Kidney epithelial cell (primary cell): Measurements from ENCODE around the gene SLC35E2B. TPM values are rescaled to one million over a fixed set of nuclear protein-coding genes. Genes with fewer than 3 reads are reported as not detected.

ENCODE experiments used
- DNase-seq: peaks from one replicate; pipeline ENCODE4 v3.0.0-alpha.2; 2010; ENCODE audit warnings: low read depth
- H3K27me3 ChIP-seq: 2 replicates; pipeline ENCODE4 v1.6.0; 2011; ENCODE audit warnings: low read length; ENCODE audit not compliant: control insufficient read depth, insufficient read depth
- H3K36me3 ChIP-seq: 2 replicates; pipeline ENCODE4 v1.5.1; 2011; ENCODE audit warnings: low read length; ENCODE audit not compliant: control insufficient read depth, insufficient read depth
- H3K4me3 ChIP-seq: 2 replicates; pipeline ENCODE4 v1.5.1; 2011; ENCODE audit warnings: low read depth, mild to moderate bottlenecking, control low read depth, low read length
- total RNA-seq: library from RNA; depleted of rRNA; stranded (reverse); fragments of >200 nt; gene quantifications from 2 replicates; pipeline ENCODE4 v1.2.3, GENCODE V29; 2015
- TF ChIP-seq, protein P1 (sequence below): IDR thresholded peaks from 2 replicates; pipeline ENCODE4 v1.5.1; 2011; ENCODE audit warnings: mild to moderate bottlenecking, moderate library complexity, low read length, control low read depth, inconsistent platforms; ENCODE audit not compliant: insufficient read depth, poor library complexity, severe bottlenecking

Gene SLC35E2B
- total RNA-seq, 1 donor from 2014 or later = 28.0 TPM

DNA sequence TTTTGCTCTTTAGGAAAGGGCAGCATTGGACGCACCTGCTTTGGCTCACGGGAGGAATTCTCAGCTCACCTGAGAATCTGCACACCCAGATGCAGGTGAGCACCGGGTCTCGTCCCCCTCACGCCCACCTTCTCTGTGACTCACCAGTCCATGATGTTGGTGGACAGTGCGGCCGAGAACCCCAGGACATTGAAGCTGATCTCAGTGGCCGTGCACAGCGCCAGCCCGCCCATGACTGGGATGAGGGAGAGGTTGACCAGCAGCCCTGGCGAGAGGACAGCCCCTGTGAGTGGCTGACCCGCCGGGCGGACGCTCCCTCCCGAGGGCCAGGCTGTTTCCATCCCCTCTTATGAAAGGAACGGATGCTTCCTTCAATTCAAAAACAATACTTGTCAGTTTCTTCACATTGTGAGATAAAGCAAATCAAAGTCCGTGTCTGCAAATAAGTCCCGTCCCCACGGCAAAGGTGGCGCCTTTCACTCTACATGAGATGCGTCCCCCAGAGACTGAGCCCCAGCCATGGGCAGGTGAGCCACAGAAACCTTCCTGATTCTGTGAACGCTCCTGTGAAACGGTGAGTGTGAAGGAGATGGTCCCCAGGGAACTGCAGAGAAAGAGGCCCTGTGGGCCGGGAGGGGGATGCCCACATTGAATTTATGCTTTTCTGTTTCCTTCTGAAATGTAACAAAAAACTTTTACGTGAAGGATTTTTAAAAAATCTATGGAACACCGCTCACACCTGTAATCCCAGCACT, 21.1 kb downstream of the SLC35E2B start:
- H3K36me3 ChIP-seq = no peaks in the 10 kb centered on the region
- TF ChIP-seq, protein P1, sequence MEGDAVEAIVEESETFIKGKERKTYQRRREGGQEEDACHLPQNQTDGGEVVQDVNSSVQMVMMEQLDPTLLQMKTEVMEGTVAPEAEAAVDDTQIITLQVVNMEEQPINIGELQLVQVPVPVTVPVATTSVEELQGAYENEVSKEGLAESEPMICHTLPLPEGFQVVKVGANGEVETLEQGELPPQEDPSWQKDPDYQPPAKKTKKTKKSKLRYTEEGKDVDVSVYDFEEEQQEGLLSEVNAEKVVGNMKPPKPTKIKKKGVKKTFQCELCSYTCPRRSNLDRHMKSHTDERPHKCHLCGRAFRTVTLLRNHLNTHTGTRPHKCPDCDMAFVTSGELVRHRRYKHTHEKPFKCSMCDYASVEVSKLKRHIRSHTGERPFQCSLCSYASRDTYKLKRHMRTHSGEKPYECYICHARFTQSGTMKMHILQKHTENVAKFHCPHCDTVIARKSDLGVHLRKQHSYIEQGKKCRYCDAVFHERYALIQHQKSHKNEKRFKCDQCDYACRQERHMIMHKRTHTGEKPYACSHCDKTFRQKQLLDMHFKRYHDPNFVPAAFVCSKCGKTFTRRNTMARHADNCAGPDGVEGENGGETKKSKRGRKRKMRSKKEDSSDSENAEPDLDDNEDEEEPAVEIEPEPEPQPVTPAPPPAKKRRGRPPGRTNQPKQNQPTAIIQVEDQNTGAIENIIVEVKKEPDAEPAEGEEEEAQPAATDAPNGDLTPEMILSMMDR = no peak
- DNase-seq = no peak
- no peak overlapping the region for H3K4me3 ChIP-seq
- no peaks in the 10 kb centered on the region for H3K27me3 ChIP-seq

DNA sequence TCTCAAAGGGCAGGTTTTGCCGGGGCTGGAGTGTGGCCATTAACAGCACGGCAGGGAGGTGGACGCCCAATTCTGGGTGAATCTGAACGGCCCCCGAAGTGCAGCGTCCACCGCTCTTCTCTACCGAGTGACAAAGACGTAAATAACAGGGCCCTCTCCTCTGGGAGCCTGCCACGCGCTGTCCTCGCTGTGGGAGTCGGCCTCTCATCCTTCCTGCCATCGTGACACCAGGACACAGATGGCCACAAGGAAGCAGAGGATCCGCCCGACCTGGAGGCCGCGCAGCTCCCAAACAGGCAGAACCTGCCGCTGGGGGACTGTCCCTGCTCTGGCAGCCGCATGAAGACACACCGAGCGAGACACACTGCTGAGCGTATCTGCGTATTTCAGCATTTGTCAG, 21.7 kb downstream of the SLC35E2B start:
- H3K27me3 ChIP-seq = no peaks in the 10 kb centered on the region
- no peak overlapping the region for H3K4me3 ChIP-seq
- TF ChIP-seq, protein P1 = no peak
- no peak for DNase-seq
- no peaks in the 10 kb centered on the region for H3K36me3 ChIP-seq

DNA sequence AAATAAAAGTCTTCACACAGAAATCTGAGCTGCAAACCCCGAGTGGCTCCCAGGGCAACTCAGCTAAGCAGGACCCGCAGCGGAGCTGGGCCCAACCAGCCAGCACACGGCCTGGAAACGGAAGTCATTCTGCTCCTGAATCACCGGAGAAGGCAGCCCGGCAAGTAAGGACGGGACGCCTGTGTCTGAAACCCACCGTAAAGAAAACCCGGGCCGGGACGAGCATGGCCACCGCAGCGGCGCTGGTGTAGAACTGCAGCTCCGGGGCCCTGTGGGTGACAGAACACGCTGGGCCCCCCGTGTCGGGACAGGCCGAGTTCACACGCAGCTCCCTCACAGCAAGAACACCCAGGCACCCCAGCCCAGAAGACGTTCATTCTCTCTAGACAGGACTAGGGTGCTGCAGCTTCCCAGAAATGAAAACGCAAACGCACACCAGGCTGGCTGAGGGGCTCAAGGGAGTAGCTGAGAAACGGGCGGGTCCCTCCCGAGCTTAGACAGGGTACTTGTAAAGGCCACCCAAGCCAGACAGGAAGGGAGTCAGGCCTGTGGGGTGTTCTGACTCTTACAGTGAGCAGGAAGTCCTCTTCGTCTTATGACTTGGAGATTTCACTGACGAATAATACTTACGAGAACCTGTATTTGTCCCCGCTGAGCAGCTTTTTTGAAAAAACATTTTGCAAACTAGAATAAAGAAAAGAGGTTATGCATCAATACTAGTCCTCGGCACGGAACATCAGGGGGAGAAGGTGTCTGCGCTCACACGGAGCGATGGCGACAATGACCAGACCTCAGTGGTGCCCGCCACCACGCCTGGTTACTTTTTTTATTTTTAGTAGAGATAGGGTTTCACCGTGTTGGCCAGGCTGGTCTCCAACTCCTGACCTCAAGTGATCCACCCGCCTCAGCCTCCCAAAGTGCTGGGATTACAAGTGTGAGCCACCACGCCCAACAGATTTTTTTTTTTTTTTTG, 22.8 kb downstream of the SLC35E2B start:
- no peak for DNase-seq
- TF ChIP-seq, protein P1 = no peak
- Histone ChIP-seq H3K36me3 (peaks cover 2% of the 10 kb centered on the region), H3K27me3 (no peaks in the 10 kb centered on the region), H3K4me3 (no peak overlapping the region)

DNA sequence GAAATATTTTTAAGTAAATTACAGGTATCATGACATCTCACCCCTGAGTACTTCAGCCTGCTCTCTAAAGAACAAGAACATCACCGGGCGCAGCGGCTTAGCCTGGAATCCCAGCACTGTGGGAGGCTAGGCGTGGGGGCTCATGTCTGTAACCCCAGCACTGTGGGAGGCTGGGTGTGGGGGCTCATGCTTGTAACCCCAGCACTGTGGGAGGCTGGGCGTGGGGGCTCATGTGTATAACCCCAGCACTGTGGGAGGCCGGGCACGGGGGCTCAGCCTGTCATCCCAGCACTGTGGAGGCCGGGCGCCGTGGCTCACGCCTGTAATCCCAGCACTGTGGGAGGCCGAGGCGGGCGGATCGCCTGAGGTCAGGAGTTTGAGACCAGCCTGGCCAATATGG, 26.1 kb downstream of the SLC35E2B start:
- TF ChIP-seq, protein P1 = no peak
- no peak overlapping the region for H3K4me3 ChIP-seq
- no peak for DNase-seq
- H3K36me3 ChIP-seq = peaks cover 2% of the 10 kb centered on the region
- no peaks in the 10 kb centered on the region for H3K27me3 ChIP-seq

DNA sequence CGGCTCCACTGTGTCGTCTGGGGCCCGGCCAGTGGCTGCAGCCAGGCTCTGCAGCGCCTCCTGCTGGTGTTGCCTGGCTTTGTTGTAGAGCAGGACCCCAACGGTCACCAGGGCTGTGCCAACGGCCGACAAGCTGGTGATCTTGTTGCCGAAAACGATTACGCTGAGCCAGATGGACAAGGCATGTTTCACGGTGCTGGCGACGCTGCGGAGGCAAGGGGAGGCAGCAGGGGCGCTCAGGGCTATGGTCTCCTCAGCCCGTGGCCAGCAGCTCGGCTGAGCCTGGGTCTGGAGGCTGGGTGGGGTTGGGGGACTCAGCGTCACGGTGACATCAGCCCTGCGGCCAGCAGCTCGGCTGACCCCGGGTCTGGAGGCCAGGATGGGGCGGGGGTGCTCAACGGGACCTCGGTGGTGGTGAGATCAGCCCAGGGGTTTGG, 26.8 kb downstream of the SLC35E2B start:
- Histone ChIP-seq H3K27me3 (no peaks in the 10 kb centered on the region), H3K4me3 (no peak overlapping the region), H3K36me3 (peaks cover 2% of the 10 kb centered on the region)
- DNase-seq = no peak
- TF ChIP-seq, protein P1 = peak; percentile 50
